ENCODE measurements around the gene EDC3.
"Not testable (repeated sequence)": the region's sequence is repeated elsewhere in the genome, so short reads cannot be mapped to it uniquely, and the experiment has no call there.

Gene EDC3

DNA sequence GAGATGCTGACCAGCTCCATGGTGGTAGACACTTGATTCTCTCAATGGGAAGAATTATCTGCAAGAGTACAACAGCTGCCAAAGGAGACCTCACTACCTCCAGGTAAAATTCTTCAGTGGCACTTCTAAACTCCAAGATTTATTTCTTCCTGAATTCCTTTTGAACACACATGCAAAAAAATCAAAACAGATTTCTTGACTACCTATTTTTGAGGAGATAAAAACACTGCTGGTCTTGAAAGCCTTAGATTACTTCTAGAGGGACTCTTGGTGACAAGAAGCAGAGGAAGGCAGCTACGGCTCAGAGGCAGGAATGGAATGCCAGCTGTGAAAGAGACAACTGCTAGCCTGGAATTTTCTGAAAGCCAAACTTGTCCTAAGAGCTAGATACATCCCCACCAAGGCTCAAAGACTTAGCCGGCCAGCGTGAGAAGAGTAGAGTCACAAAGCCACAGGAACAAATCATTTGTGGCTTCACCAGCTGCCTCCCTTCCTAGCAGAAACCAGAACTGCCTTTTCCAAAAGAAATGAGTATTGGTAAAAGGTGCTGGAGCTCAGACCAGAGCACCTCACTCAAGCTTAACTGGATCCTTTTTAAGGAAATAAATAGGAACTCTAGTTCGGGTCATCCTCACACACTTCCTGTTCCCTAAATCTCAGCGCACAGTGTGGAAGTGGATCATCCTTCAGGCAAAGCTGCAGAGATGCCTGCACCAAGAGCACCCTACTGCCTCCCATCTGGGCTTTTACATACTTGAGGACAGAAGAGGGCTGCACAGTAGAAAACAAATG is 47.6 kb downstream of the EDC3 start:
- no peak for DNase-seq

GRCh38 chr15:74646480-74646879 is 49.3 kb downstream of the EDC3 start:
- no peak for DNase-seq

- DNase-seq, result no peak
These were observed 52.1 kb downstream of the EDC3 start for GRCh38 chr15:74643665-74644204.

DNA sequence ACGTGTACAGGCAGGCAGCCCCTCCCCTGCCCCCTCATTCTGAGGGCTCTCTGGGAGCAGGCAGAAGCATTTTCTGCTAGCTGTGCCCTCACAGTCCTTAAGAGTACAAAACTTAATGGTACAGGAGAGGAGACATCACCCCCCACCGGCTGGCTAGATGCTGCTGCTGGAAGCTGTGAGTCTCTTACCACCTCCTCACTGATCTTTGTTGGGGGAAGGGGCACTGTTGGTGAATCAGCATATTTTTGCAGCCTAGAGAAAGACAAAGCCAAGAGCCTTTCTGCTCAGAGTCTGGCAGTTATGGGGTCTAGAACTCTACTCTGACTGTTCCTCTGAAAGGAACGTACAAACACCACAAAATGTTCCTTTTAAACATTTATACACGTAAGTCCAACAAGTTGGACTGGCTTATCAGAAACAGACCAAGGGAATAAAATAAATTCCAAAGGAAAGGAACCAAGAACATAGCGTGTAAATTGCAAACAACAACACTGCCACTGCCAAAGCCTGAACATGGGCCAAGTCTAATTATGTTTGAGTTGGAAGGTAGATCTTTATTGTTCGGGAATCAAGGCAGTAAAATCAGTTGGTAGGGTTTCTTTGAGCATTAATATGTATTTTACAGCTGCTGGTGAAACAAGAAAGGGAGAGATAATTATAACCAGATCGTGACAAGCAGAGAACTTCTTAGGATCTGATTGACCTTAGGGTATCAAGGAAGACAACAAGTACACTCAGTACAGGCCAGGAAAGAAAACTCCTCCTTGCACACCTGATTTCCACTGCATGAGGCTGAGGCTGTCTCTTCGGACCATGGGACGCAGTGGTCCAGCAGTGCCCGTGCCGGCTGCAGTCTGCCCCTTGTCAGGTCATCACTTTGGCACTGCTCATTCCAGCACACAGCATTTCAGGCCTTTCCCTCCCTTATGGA is 52.8 kb downstream of the EDC3 start:
- no peak for DNase-seq

DNA sequence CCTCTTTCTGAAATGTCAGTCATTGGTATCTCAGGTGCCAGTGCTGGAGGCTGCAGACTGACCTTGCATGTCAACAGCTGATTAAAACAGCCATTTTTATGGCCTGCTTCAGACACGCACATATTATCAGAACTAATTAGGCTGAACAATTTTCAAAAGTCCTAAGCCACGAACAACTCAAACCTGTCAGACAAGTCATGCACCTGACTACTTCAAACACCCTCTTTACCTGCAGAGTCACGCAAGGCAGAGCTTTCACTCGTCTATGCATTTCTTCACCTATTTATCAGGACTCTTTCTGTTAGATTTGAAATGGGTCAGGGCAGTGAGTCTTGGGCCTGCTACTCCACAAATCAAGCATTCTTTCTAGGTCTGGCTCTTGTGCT is 53.5 kb downstream of the EDC3 start:
- no peak for DNase-seq

GRCh38 chr15:74641151-74641550 is 54.7 kb downstream of the EDC3 start:
- DNase-seq, result no peak

DNA sequence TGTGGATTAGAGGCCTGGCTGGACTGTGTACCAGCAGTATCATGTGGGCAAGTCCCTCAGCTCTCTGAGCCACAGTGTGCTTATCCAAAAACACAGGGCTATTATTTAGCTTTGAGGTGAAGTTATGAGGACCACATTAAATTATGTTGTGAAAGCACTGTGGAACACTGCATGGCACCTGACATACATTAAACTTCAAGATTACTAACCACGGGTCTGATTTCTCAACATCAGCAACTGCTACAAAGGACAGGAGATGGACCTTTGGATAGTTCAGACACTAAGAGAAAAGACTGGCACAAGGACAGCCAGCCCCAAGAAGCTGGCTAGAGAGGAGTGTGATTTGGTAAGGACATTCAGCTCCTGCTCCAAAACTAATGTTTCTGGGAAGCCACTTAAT is 58.8 kb downstream of the EDC3 start:
- no peak for DNase-seq

DNA sequence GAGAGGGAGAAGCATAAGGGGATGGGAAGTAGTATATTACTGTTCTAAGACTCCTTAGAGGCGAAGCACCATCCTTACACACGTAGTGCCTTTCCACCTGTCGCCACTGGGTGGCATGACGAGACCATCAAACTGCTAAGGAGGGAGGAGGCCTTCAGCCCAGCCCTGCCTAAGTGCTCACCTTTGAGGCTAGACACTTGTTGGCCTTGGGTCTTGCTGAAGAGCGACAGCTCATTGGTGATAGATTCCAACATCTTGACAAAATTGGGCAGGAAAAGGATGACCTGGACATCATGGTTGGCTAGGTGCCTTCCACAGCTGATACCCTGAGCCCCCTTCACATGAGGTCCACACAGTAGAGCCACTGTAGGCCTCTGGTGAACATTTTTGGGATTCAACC is 60.6 kb downstream of the EDC3 start:
- DNase-seq, result peak; percentile 35

GRCh38 chr15:74633781-74634180 is 62.0 kb downstream of the EDC3 start:
- no peak for DNase-seq

DNA sequence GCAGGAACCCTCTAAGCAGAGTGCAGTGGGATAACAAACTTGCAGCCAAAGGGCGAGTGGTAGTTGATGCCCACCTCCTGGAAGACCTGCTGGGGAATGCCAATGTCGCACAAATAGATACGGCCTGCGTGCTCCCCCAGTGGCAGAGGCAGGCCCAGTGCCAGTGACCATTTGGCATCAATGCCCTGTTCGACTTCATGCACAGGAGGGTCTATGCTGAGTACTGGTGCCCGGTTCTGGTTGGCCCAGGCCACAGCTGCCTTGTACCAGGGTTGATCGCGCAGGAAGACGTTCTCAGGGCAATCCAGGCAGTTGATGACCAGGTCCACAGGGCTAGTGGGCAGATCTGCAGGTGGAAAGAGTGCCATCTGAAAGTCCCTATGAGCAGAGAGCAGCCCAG is 63.2 kb downstream of the EDC3 start:
- no peak for DNase-seq

DNA sequence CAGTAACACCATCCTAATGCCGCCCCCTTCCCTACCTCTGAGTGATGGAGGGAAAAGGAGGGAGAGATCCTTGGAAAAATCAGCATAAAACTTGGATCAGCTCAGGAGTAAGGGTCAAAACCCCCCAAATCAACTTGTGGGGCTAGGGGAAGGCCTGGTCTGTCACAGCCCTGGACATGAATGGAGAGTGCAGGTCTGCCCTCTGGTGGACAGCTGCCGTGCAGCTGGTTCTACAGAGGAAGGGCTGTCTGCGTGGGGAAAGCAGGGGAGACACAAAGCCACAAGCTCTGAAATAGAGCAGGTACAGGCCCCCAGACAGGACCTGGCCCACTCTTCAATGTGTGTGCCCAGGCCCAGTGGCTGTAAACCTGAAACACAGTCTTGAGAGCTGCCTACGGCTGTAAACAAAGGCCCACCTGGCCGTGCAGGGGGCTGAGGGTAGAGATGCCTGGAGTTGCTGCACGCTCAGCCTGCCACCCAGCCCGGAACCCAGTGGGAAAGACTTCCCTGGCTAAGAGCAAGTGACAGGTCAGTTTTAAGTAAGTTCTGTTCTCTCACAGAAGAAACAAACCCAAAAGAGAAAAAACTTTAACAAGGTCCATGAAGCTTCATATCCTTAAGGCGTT is 63.8 kb downstream of the EDC3 start:
- DNase-seq, result peak; percentile 14

DNA sequence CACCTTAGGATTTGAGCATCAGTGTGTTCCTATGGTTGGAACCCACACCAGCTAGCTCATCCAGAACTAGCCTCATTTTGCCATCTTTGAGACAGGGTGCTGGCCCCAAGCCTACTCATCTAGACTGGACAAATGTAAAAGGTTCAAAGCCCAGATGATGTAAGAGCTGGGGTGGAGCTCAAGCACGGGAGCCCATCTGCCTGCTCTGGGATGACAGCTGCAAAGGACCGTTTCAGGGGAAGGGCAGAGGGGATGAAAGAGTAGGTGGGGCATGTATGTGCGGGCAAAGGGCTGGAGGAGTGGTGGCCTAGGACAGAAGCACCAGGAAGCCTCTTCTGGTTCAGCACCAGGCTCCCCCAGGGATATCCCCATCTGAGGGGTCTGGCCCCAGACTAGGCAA is 64.4 kb downstream of the EDC3 start:
- no peak for DNase-seq

DNA sequence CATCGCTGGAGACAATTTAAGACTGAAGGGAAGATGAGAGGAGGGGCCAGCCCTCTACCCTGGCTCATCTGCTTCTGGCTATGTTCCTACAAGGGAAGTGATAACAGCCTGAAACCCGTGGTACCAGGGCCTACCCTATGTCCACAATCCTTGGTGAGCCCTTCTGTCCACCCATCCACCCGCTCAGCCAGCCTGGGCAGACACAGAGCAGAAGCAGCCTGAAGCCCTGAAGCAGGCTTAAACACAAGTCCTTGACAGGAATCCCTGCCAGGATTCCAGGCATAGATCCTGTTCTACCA is 64.8 kb downstream of the EDC3 start:
- DNase-seq, result no peak

GRCh38 chr15:74630284-74631086 is 65.3 kb downstream of the EDC3 start:
- DNase-seq, result no peak

- not testable (repeated sequence) for DNase-seq
These were observed 66.1 kb downstream of the EDC3 start for GRCh38 chr15:74629696-74630095.

- DNase-seq, result no peak
These were observed 66.9 kb downstream of the EDC3 start for GRCh38 chr15:74628949-74629348.

DNA sequence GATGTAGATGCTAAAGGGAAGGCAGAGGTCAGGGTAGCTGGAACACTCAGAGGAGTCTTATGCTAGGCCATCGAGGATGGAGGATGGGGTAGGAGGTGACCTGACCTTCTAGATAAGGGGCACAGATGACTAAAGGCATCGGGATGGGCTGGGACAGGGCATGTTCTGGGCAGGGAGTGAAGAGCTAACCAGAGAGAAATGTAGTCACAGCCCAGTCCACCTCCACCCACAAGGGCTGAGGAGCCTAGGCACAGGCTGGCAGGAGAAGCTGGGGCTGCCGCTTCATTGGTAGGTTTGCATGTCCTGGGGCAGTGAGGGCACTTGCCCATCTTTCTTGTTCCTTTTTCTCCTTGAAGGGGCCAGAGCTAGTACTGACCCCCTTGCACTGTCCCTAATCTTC is 67.6 kb downstream of the EDC3 start:
- DNase-seq, result no peak

DNA sequence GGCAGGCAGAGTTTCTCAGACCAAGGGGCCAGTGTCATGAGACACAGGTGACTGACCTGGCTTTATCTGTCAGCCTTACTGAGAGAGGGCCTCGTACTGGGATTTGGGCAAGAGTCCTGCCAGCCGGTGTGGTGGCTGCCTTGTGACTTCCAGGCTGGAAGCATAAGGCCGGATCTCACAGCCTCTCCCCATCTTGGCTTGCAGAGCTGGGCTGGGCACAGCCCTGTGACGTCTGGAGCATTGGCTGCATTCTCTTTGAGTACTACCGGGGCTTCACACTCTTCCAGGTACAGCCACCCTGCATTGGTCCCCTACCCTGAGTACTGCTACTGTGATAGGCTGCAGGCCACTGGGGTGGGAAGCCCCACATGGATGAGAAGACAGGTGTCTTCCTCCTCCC is 68.1 kb downstream of the EDC3 start:
- DNase-seq, result no peak

- no peak for DNase-seq
These were observed 68.8 kb downstream of the EDC3 start for GRCh38 chr15:74626752-74627692.

DNA sequence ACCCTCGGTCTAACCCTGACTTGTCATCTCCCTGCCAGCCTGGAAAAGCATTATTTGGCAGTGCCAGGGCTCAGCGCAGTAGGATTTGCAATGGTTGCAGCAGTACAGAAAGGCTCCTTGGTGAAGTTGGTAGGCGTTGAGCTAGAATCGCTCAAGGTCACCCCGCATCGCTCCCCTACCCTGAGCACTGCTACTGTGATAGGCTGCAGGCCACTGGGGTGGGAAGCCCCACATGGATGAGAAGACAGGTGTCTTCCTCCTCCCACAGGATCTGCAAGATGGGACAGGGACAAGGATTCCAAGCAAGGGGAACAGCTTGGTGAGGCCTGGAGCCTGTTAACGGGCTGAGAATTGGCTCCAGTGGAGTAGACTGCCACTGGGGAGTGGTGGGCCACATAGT is 69.5 kb downstream of the EDC3 start:
- no peak for DNase-seq

- no peak for DNase-seq
These were observed 70.1 kb downstream of the EDC3 start for GRCh38 chr15:74625693-74626092.

Measured in COR-L47 (cell line).